Upper lobe of left lung (tissue), 6 donors: ENCODE results near the gene ATP5PF. TPM values are rescaled to one million over a fixed set of nuclear protein-coding genes. Genes with fewer than 3 reads are reported as not detected.

Source experiments
- ATAC-seq, 2 donors: fragments of 200-7000 bp; cut with Tn5 transposase; one replicate each; pipeline ENCODE4 v1.9.1; 2022; ENCODE audit warnings: mild to moderate bottlenecking in 2 of 2, moderate library complexity in 2 of 2; ENCODE audit not compliant: low FRiP score in 2 of 2
- DNase-seq, 2 donors: peaks; one replicate each; pipeline ENCODE4 v3.0.0-alpha.2; 2019 to 2020
- H3K27ac ChIP-seq, 4 donors: fragments of 200-600 bp; sonication (generic); one replicate each; pipeline ENCODE4 v1.5.1; 2016 to 2019
- H3K27me3 ChIP-seq, 4 donors: fragments of 200-600 bp; sonication (generic); one replicate each; pipeline ENCODE4 v1.5.1; 2017 to 2019
- H3K36me3 ChIP-seq, 4 donors: fragments of 200-600 bp; sonication (generic); one replicate each; pipeline ENCODE4 v1.5.1; 2016 to 2019
- H3K4me1 ChIP-seq, 4 donors: fragments of 200-600 bp; sonication (generic); one replicate each; pipeline ENCODE4 v1.5.1; 2018 to 2019
- H3K4me3 ChIP-seq, 4 donors: fragments of 200-600 bp; sonication (generic); one replicate each; pipeline ENCODE4 v1.5.1; 2017 to 2019; ENCODE audit warnings: mild to moderate bottlenecking in 2 of 4, moderate library complexity in 1 of 4
- H3K9me3 ChIP-seq, 4 donors: fragments of 200-600 bp; sonication (generic); one replicate each; pipeline ENCODE4 v1.5.1; 2018 to 2019
- CTCF ChIP-seq, 6 experiments: fragments of 450-650 bp in 4 of 6; fragments of 200-600 bp in 2 of 6; sonication (generic) in 2 of 6; IDR thresholded peaks; one replicate each; pipeline ENCODE4 v1.5.1; 2016 to 2019; ENCODE audit warnings: antibody characterized with exemption in 6 of 6
- EP300 ChIP-seq, 4 donors: sonication (generic); formaldehyde crosslinking; IDR thresholded peaks; one replicate each; pipeline ENCODE4 v1.5.1; 2017; ENCODE audit warnings: antibody characterized with exemption in 4 of 4, control low read depth in 2 of 4
- POLR2A ChIP-seq, 4 donors: fragments of 450-650 bp; IDR thresholded peaks; one replicate each; pipeline ENCODE4 v1.5.1; 2016 to 2017; ENCODE audit warnings: antibody characterized with exemption in 4 of 4, mild to moderate bottlenecking in 2 of 4
- POLR2AphosphoS5 ChIP-seq, 2 donors: sonication (generic); formaldehyde crosslinking; IDR thresholded peaks; one replicate each; pipeline ENCODE4 v1.5.1; 2017; ENCODE audit warnings: antibody characterized with exemption in 2 of 2
- WGBS, 2 donors: methylation state at CpG; one replicate each; pipeline ENCODE4 v1.1.5; 2017 to 2018; 5-methylcytosine and 5-hydroxymethylcytosine counted together
- total RNA-seq, 6 donors: library from RNA; depleted of rRNA in 4 of 6; stranded (reverse); fragments of >200 nt in 4 of 6; gene quantifications; one replicate each; pipeline versions ENCODE4 v1.1.0 to v1.2.1, GENCODE V29; 2016 to 2021
- donor health status: DM: no; HTN: no; CAD: no; lungs with moderate emphysema.
- donor health status: DM: no; HTN: yes; CAD: no; lungs with severe emphysema.

The ATP5PF gene
- total RNA-seq, 6 donors from 2014 or later = 26.2 to 87.3 (median 64.1) TPM

- Histone ChIP-seq H3K27ac (peak overlapping the region; percentile 26 to 81 (median 42)), H3K36me3 (peaks cover 4 to 67% (median 29%) of the 10 kb centered on the region in 4 donors), H3K4me1 (peaks cover 0 to 2% (median 0%) of the 10 kb centered on the region in 4 donors), H3K27me3 (no peaks in the 10 kb centered on the region), H3K9me3 (no peaks in the 10 kb centered on the region), H3K4me3 (peak overlapping the region in 1 of 4 donors; percentile 2)
- no peak for ATAC-seq
- no peak for DNase-seq
- TF ChIP-seq POLR2A (IDR thresholded peaks at IDR 0.05) (no peak), EP300 (IDR thresholded peaks at IDR 0.05) (no peak), POLR2AphosphoS5 (IDR thresholded peaks at IDR 0.05) (no peak), CTCF (IDR thresholded peaks at IDR 0.05) (no peak)
- 60 to 66% methylated on average over 6 of the region's 6 CpGs for WGBS, 2 donors
Observed at GRCh38 chr21:25756190-25756932, 21.7 kb upstream of the ATP5PF start.

- no peaks in the 10 kb centered on the region for H3K27me3 ChIP-seq
- H3K4me1 ChIP-seq = peaks cover 0 to 2% (median 0%) of the 10 kb centered on the region in 4 donors
- ATAC-seq (no peak), DNase-seq (no peak)
- H3K36me3 ChIP-seq = peaks cover 0 to 59% (median 20%) of the 10 kb centered on the region in 4 donors
- H3K4me3 ChIP-seq = no peak overlapping the region
- WGBS, 2 donors = 96 to 100% methylated on average over 1 of the region's 1 CpG
- no peaks in the 10 kb centered on the region for H3K9me3 ChIP-seq
- TF ChIP-seq CTCF (IDR thresholded peaks at IDR 0.05) = no peak
- no peak for TF ChIP-seq POLR2A (IDR thresholded peaks at IDR 0.05)
- TF ChIP-seq POLR2AphosphoS5 (IDR thresholded peaks at IDR 0.05) = no peak
- TF ChIP-seq EP300 (IDR thresholded peaks at IDR 0.05) = no peak
- no peak overlapping the region for H3K27ac ChIP-seq
Observed at GRCh38 chr21:25752416-25752815, 17.7 kb upstream of the ATP5PF start.

GRCh38 chr21:25750085-25750484 is 15.4 kb upstream of the ATP5PF start:
- Histone ChIP-seq H3K4me1 (no peaks in the 10 kb centered on the region), H3K27me3 (no peaks in the 10 kb centered on the region), H3K27ac (no peak overlapping the region), H3K9me3 (no peaks in the 10 kb centered on the region), H3K36me3 (peaks cover 0 to 73% (median 23%) of the 10 kb centered on the region in 4 donors), H3K4me3 (no peak overlapping the region)
- TF ChIP-seq POLR2AphosphoS5 (IDR thresholded peaks at IDR 0.05) (no peak), POLR2A (IDR thresholded peaks at IDR 0.05) (no peak), EP300 (IDR thresholded peaks at IDR 0.05) (no peak), CTCF (IDR thresholded peaks at IDR 0.05) (no peak)
- ATAC-seq (no peak), DNase-seq (no peak)
- 80 to 90% methylated on average over 6 of the region's 6 CpGs for WGBS, 2 donors

GRCh38 chr21:25744854-25745253 is 10.2 kb upstream of the ATP5PF start:
- Histone ChIP-seq H3K4me1 (no peaks in the 10 kb centered on the region), H3K36me3 (peaks cover 0 to 45% (median 13%) of the 10 kb centered on the region in 4 donors), H3K4me3 (no peak overlapping the region), H3K27ac (no peak overlapping the region), H3K27me3 (no peaks in the 10 kb centered on the region), H3K9me3 (no peaks in the 10 kb centered on the region)
- TF ChIP-seq CTCF (IDR thresholded peaks at IDR 0.05) = no peak
- no peak for TF ChIP-seq POLR2AphosphoS5 (IDR thresholded peaks at IDR 0.05)
- TF ChIP-seq POLR2A (IDR thresholded peaks at IDR 0.05) = no peak
- TF ChIP-seq EP300 (IDR thresholded peaks at IDR 0.05) = no peak
- DNase-seq = no peak
- WGBS, 2 donors = 100% methylated on average over 2 of the region's 2 CpGs
- ATAC-seq = no peak

- Histone ChIP-seq H3K4me1 (no peaks in the 10 kb centered on the region), H3K9me3 (no peaks in the 10 kb centered on the region), H3K4me3 (no peak overlapping the region), H3K36me3 (peaks cover 0 to 27% (median 8%) of the 10 kb centered on the region in 4 donors), H3K27ac (no peak overlapping the region), H3K27me3 (no peaks in the 10 kb centered on the region)
- TF ChIP-seq CTCF (IDR thresholded peaks at IDR 0.05) = no peak
- TF ChIP-seq EP300 (IDR thresholded peaks at IDR 0.05) = no peak
- no peak for TF ChIP-seq POLR2AphosphoS5 (IDR thresholded peaks at IDR 0.05)
- no peak for TF ChIP-seq POLR2A (IDR thresholded peaks at IDR 0.05)
- WGBS, 2 donors = 88 to 95% methylated on average over 3 of the region's 3 CpGs
- ATAC-seq = no peak
- no peak for DNase-seq
Observed at GRCh38 chr21:25742900-25743299, 8.2 kb upstream of the ATP5PF start.
